HT-29 (cell line): ENCODE measurements around the gene MAP4K1. TPM values are rescaled to one million over a fixed set of nuclear protein-coding genes. Genes with fewer than 3 reads are reported as not detected.

Source experiments
- DNase-seq: peaks from one replicate; pipeline ENCODE4 v3.0.0-alpha.2; 2015; ENCODE audit warnings: low spot score
- total RNA-seq: library from RNA; depleted of rRNA; stranded (reverse); fragments of >200 nt; shearing (Covaris generic); gene quantifications from 2 replicates; pipeline ENCODE4 v1.2.3, GENCODE V29; 2014

MAP4K1 gene
- total RNA-seq, 1 experiment from 2014 or later = 0.36 TPM

DNA sequence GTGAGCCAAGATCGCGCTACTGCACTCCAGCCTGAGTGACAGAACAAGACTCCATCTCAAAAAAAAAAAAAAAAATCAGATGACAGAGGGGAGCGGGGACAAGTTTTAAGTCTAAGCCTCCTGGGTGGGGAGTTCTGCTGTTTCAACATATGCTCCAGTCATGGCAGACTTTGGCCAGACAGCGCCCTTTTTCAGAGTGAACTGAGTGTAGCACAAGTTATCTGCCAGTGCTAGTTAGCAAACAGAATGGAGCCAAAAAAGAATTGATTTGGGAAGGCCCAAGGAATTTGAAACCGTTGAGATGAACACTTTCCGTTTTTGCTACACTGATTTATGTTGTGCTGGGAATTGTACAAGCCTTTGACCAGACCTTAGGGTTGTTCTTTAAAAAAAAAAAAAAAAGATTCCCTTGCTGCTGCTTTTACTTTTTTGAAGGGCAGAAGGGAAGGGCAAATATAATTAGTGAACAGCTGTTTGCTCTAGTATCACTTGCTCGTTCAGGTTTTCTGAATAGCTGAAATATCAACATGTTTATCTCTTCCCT is 35.3 kb upstream of the MAP4K1 start:
- peak; percentile 79 for DNase-seq

GRCh38 chr19:38650911-38651584 is 33.3 kb upstream of the MAP4K1 start:
- DNase-seq = peak; percentile 55

GRCh38 chr19:38650172-38650775 is 32.5 kb upstream of the MAP4K1 start:
- DNase-seq = peak; percentile 82

DNA sequence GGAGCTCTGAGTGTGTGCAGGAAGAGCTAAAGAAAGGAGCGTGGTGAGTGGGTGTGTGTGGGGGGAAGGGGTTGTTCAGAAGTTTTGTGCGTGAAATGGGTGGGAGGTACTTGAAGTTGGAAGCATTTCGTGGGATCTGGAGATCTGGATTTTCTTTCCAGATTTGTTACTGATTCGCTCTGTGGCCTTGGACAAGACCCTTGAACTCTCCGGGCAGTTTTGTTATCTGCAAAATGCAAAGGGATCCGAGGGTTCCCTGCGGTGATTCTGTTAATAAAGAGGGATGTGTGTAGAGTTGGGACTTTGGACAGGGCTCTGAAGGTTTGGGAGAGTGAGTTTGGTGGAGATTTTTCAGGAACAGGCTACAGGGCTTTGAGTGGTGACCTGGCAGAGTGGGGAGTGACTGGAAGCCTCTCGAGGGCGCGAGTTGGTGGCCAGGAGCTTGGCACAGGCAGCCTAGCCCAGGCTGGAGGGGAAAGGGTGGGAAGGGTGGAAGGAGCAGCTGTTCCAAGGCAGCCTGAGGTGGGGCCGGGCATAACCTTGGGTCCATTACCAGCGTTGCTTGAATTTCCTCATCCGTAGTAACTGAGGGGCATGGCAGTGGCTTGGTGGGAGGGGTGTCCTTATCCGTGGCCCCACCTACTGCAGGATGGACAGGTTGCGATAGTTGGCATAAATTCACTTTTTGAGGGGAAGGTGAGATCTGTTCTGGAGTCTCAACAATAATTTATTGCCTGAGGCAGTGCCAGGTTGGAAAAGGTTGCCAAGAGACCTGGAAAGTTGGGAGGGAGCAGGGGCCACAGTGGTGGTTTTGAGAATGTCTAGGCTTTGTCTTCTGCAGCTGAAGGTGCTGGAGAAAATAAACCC is 31.8 kb upstream of the MAP4K1 start:
- DNase-seq = peak; percentile 88

DNA sequence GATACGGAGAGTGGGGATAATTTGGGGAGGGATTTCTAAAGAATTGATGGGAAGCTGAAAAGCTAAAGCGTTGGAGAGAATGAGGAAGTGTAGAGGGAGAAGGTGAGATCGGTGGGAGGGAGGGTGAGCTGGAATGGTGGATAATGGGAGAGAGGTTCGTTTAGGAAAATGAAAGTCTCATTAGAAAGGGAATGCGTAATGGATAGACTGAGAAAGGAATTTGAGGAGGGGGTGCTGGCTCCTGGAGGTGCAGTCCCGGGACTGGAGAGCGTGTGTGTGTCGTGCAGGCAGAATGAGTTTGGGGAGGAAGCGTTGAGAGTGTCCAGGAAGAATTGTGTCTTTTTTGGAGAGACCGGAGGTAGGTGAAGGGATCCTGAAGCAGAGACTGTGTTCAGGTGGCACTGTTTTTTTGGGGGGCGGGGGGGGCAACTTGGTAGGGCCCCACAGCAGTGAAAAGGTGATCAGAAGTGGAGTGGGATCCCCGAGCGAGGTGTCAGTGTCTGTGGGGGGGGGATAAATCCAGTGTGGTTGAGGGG is 31.1 kb upstream of the MAP4K1 start:
- peak; percentile 68 for DNase-seq

- peak; percentile 60 for DNase-seq
These were observed 30.4 kb upstream of the MAP4K1 start for GRCh38 chr19:38647966-38648768.

- DNase-seq = peak; percentile 100
These were observed 29.7 kb upstream of the MAP4K1 start, which contains the start of gene ACTN4 for GRCh38 chr19:38647368-38647965. Gene ACTN4 (plus strand): TSS chr19:38647649. CDS start chr19:38647746, 97 bp downstream.

GRCh38 chr19:38644719-38645118 is 27.0 kb upstream of the MAP4K1 start:
- DNase-seq = peak; percentile 78

GRCh38 chr19:38642176-38642575 is 24.4 kb upstream of the MAP4K1 start:
- DNase-seq = no peak

GRCh38 chr19:38640368-38640767 is 22.6 kb upstream of the MAP4K1 start:
- DNase-seq = no peak

DNA sequence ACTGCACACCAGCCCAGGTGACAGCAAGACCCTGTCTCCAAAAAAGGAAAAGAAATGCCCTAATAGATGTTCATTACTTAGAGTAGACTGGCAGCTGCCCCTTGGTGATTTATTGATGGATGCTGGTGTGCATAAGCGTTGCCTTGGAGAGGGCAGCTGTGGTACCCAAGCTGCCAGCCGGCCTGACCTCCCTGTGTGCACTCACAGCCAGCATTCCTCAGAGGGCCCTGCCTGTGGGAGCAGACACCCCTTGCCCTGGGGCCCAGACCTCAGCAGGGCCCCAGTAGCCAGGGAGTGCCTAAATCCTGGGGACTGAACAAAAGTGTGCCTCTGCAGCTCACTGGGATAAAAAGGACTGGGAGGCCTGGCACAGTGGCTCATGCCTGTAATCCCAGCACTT is 21.9 kb upstream of the MAP4K1 start:
- DNase-seq = no peak

DNA sequence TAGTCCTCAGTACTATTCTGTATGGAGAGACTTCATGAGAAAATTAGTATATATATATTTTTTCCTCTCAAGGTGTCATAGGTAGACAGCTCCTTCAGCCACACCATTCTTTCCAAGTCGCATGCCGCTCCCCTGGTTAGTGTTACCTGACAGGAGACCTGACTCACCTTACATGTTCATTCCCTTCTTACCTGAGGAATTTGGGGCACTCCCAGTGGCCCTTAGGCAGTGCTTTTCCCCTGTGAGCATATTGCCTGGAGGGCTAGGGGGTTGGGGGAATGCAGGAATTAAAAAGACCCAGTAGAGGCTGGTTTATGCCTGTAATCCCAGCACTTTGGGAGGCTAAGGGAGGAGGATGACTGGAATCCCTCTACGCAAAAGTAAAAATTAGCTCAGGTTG is 20.7 kb upstream of the MAP4K1 start:
- DNase-seq = no peak

DNA sequence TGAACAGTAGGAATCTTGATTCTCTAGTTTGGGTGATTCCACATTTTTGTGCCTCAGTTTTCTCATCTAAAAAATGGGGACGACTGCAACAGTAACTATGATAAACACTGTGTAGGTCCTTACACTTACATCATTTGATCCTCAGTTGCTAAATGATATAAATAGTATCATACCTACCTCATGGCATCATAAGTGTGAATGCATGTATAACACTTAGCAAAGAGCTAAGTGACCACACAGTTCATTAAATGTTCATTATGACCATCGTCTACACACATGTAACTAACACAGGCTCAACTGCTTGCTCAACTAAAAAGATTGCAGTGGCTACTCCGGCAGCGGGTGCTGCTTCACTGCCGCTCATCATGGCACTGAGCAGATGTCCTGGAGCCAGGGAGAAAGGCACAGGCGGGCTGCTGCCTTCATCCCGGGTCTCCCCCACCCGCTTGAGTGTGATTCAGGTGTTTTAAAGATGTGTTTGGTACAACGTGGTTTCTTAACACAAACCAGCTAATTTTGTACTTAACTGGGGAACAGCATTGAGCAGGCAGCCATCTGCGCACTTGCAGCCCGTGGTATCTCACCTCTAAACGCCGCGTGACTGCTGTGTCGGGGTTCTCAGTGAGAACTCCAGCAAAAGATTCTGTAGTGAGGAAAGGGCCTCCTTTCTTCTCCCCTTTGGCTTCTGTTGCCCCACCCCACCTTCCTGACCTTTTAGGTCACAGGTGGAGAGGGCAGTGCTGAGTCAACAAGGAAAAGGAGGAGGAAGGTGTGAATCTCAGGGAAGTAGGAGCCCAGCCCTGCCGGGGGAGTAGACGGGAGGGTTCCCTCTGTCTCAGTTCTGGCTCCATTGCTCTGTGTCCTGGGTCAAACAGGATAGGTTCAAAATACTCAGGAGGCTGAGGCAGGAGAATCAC is 18.0 kb upstream of the MAP4K1 start:
- peak; percentile 65 for DNase-seq

GRCh38 chr19:38634757-38635482 is 17.2 kb upstream of the MAP4K1 start:
- peak; percentile 96 for DNase-seq

DNA sequence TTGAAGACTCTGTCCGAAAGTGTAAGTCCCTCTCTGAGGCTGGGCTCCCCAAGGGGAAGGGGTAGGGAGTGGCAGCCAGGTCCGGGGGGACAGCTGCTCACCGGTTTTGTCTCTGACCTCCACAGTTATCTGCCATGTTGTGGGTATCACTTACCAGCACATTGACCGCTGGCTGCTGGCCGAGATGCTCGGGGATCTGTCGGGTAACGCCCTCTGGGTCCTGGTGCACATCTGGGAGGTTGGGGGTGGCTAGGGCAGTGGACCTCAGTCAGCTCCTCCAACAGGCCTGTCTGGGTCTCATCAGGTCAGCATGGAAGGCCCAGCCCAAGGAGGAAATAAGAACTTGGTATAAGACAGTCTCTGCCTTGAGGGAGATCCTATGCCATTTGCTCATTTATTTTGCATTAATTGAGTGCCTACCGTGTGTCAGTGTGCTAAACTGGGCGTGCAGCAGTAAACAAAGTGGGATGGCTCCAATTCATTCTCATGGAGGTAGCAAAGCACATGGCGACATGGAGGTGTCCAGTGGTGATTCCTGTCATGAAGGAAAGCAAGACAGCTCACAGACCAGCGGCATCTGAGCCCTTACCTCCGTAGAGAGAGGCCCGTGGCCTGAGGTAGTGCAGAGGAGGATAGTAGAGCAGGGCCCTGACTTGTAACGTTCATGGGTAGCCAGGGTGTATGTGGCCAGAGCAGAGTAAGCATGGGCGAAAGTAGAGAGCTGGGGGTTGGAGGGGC is 14.9 kb upstream of the MAP4K1 start:
- no peak for DNase-seq

GRCh38 chr19:38631811-38632475 is 14.2 kb upstream of the MAP4K1 start:
- peak; percentile 84 for DNase-seq

- peak; percentile 53 for DNase-seq
These were observed 13.5 kb upstream of the MAP4K1 start for GRCh38 chr19:38631301-38631700.
